ENCODE results near the gene ACTG1. TPM values are rescaled to one million over a fixed set of nuclear protein-coding genes. Genes with fewer than 3 reads are reported as not detected.

Gene ACTG1
- total RNA-seq, 2 experiments from 2014 or later = 1,296 to 1,318 TPM

- H3K27ac ChIP-seq (ENCODE audit: low read depth in 1 of 2, low read length in 2 of 2) = no peak overlapping the region
- no peaks in the 10 kb centered on the region for H3K36me3 Mint-ChIP-seq (ENCODE audit: low read depth)
- peaks cover 17 to 24% of the 10 kb centered on the region in 2 experiments for H3K27me3 ChIP-seq (ENCODE audit: control insufficient read depth in 1 of 2, insufficient read depth in 2 of 2, low read length in 2 of 2)
- H3K4me3 ChIP-seq (ENCODE audit: low read length) = no peak overlapping the region
- no peak overlapping the region for H3K27ac Mint-ChIP-seq
- ATAC-seq (ENCODE audit: poor library complexity) (no peak), DNase-seq (no peak)
- H3K9me3 Mint-ChIP-seq = no peaks in the 10 kb centered on the region
- ChIA-PET POLR2A (no interaction called here), CTCF (no interaction called here)
- peaks cover 6% of the 10 kb centered on the region for H3K27me3 Mint-ChIP-seq
- H3K9me3 ChIP-seq (ENCODE audit: control insufficient read depth in 1 of 2, insufficient read depth in 1 of 2, low read length in 2 of 2) = peaks cover 0 to 8% of the 10 kb centered on the region in 2 experiments
- H3K4me1 Mint-ChIP-seq (ENCODE audit: low read depth) = peaks cover 7% of the 10 kb centered on the region
- peaks cover 21% of the 10 kb centered on the region for H3K4me1 ChIP-seq (ENCODE audit: insufficient read depth, low read length)
- no peaks in the 10 kb centered on the region for H3K36me3 ChIP-seq (ENCODE audit: insufficient read depth, low read length)
- intact Hi-C loops (cut with DNase I, micrococcal nuclease) = no loop called here
- H3K4me3 Mint-ChIP-seq = no peak overlapping the region
- TF ChIP-seq CTCF (IDR thresholded peaks at IDR 0.05) = no peak
Observed at GRCh38 chr17:81522491-81523401, 10.1 kb upstream of the ACTG1 start.

- Mint-ChIP-seq H3K4me1 (ENCODE audit: low read depth) (peaks cover 22% of the 10 kb centered on the region), H3K36me3 (ENCODE audit: low read depth) (no peaks in the 10 kb centered on the region), H3K27me3 (no peaks in the 10 kb centered on the region), H3K27ac (peak overlapping the region; percentile 47), H3K4me3 (peak overlapping the region; percentile 46), H3K9me3 (no peaks in the 10 kb centered on the region)
- peaks cover 44% of the 10 kb centered on the region for H3K4me1 ChIP-seq (ENCODE audit: insufficient read depth, low read length)
- POLR2A ChIA-PET = interaction anchor here (2.6 to 2.7 kb wide), 2 partner anchors 11 to 32 kb away, joined by 15 to 27 read pairs; partner anchors contain the start of gene FAAP100
- ATAC-seq (ENCODE audit: poor library complexity) = no peak
- peaks cover 0 to 8% of the 10 kb centered on the region in 2 experiments for H3K9me3 ChIP-seq (ENCODE audit: control insufficient read depth in 1 of 2, insufficient read depth in 1 of 2, low read length in 2 of 2)
- TF ChIP-seq CTCF (IDR thresholded peaks at IDR 0.05) = no peak
- peaks cover 10 to 15% of the 10 kb centered on the region in 2 experiments for H3K27me3 ChIP-seq (ENCODE audit: control insufficient read depth in 1 of 2, insufficient read depth in 2 of 2, low read length in 2 of 2)
- no peaks in the 10 kb centered on the region for H3K36me3 ChIP-seq (ENCODE audit: insufficient read depth, low read length)
- no peak for DNase-seq
- peak overlapping the region; percentile 48 for H3K4me3 ChIP-seq (ENCODE audit: low read length)
- intact Hi-C loops (cut with DNase I, micrococcal nuclease) = loop anchor here in 1 of 2 experiments (1.0 kb wide), 1 partner anchor 81 kb away; no protein-coding TSS in a partner anchor
- CTCF ChIA-PET = interaction anchor here (1.0 to 2.2 kb wide), 3 partner anchors 29 to 81 kb away, joined by 5 to 24 read pairs (median 18); partner anchors contain the start of gene FAAP100
- H3K27ac ChIP-seq (ENCODE audit: low read depth in 1 of 2, low read length in 2 of 2) = no peak overlapping the region
Observed at GRCh38 chr17:81520021-81520901, 7.7 kb upstream of the ACTG1 start.

All from CD4-positive, alpha-beta T cell (primary cell).